ENCODE data around the gene ATAD2B. TPM values are rescaled to one million over a fixed set of nuclear protein-coding genes. Genes with fewer than 3 reads are reported as not detected.
"Not testable (repeated sequence)": the region's sequence is repeated elsewhere in the genome, so short reads cannot be mapped to it uniquely, and the experiment has no call there.

ATAD2B gene
- total RNA-seq (2014; rRNA removed; shearing (Covaris generic)): 7.9 and 9.7 TPM in 2 replicates

GRCh38 chr2:23926750-23927571 lies at the start of gene ATAD2B:
TSS of gene ATAD2B (minus strand) at chr2:23927123. CDS start at chr2:23926770, 353 bp downstream.
- DNase-seq (ENCODE audit: low read depth): peak; percentile 99

DNA sequence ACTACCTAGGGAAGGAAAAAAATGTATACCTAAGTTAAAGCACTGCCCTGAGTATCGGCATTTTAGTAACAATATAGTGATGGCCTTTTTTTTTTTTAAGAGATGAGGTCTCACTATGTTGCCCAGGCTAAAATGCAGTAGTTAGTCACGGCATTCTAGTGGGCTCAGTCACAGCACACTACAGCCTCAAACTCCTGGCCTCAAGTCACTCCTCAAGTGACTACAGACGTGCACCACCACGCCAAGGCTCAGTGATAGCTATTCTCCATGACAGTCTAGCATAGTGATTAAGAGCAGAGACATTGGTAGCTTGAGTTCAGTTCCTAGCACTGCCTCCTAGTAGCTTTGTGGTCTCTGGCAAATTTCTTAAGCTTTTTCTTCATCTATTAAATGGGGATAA lies 40.9 kb upstream of the ATAD2B start:
- no peak for DNase-seq (ENCODE audit: low read depth)

GRCh38 chr2:23954325-23955014 lies 27.5 kb upstream of the ATAD2B start:
- DNase-seq (ENCODE audit: low read depth): no peak

- DNase-seq (ENCODE audit: low read depth): no peak
Measured at GRCh38 chr2:23953625-23954024, 26.7 kb upstream of the ATAD2B start.

- not testable (repeated sequence) for DNase-seq (ENCODE audit: low read depth)
Measured at GRCh38 chr2:23952558-23952957, 25.6 kb upstream of the ATAD2B start.

- DNase-seq (ENCODE audit: low read depth): no peak
Measured at GRCh38 chr2:23947350-23947749, 20.4 kb upstream of the ATAD2B start.

- no peak for DNase-seq (ENCODE audit: low read depth)
Measured at GRCh38 chr2:23944976-23945375, 18.1 kb upstream of the ATAD2B start.

DNA sequence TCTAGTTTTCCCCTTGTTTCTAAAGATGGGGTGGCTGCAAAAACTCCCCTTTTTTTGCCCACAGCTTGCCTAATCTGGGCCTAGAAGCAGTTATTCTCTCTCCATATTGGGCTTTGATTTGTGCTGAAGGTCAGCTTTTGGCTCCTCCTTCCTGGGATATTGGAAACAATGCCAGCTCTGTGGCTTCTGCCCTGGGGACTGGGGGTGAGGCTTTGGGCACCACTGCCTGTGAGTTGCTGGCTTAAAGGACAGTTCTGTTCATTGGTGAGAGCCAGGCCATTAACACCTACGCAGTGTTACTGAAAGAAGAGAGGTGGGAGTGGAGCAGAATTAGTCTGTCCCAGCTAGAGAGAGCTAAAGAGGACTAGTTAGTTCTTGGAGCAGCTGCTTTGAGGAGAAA lies 17.6 kb upstream of the ATAD2B start:
- peak; percentile 35 for DNase-seq (ENCODE audit: low read depth)

DNA sequence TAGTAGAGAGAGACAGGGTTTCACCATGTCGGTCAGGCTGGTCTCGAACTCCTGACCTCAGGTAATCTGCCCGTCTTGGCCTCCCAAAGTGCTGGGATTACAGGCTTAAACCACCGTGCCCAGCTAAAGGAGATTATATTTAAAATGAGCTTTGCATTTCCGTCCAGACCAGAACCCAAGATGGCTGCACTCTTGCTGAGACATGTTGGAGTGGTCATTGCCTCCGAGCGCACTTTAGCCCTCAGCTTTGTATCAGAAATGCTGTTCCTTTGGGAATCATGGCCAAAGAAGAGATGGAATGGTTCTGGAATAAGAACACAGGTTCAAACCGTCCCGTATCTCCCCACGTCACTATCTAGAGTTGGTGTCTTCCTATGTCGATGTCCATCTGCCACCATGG lies 16.7 kb upstream of the ATAD2B start:
- DNase-seq (ENCODE audit: low read depth): no peak

GRCh38 chr2:23941644-23942043 lies 14.7 kb upstream of the ATAD2B start:
- DNase-seq (ENCODE audit: low read depth): no peak

- DNase-seq (ENCODE audit: low read depth): peak; percentile 49
Measured at GRCh38 chr2:23940718-23941620, 14.0 kb upstream of the ATAD2B start.

GRCh38 chr2:23939987-23940717 lies 13.2 kb upstream of the ATAD2B start, which contains the start of gene UBXN2A:
TSS of gene UBXN2A (plus strand) at chr2:23940463. CDS start at chr2:23958315, 17,852 bp downstream.
- peak; percentile 92 for DNase-seq (ENCODE audit: low read depth)

DNA sequence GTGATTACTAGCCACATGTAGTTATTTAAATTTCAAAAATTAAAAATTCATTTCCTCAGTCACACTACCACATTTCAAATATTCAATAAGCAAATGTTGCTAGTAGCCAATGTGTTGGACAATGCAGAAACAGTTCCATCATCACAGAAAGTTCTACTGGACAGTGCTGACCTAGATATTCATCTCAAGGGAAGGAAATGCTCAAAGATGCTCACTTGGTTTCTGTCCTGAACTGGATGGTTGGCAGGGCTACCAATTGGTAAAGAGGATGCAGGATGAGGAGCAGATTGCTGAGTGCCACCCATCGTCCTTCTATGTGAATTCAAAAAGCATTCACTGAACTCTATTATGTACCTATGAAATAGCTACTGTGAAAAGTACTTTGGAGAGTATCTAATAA lies 7.3 kb upstream of the ATAD2B start:
- no peak for DNase-seq (ENCODE audit: low read depth)

DNA sequence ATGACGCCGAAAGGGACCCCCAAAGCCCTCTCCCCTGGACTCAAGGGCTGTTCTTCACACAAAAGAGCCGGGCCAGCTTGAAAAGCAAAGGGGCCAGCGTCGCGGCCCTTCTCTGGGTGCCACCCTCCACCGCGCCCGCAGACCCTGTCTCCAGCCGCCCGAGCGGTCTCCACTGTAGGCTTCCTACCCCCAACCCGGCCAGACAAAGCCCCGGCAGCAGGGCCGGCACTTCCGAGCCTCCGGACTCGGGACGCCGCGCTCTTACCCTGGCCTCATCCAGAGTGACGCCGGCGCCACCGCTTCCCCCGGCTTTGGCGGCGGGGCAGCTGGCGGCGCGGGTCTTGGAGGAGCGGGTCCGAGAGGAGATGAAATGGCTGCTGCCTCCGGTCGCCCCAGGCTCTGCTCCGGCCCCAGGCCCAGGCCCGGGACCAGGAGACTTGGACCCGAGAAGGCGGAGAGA lies 603 bp downstream of the ATAD2B start:
- DNase-seq (ENCODE audit: low read depth): peak; percentile 55

DNA sequence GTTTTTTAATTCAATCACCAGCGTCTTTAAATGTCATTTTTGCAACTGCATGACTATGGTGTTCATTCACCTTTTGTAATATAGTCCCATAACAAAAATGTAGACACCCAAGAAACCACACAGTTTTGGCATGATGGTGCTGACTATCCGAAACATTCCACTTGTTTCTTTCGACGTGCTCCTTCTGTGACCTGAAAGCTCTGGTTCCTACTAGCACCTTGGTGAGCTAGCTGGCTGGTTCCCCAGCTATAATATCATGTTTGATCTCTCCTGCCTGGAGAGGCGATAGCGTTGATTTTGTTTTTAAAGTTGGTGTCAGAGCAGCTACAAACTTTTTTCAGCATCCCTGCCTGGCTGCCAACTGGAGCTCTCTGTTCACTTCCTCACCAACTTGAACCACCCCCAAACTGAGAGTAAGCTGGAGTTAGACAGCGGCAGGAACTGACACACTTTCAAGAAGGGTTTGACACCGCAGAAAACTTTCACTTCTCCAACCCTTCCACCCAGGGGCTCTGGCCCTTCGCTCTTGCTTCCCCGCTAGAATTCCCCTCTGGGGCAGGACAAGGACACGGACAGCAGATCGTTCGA lies 1.1 kb downstream of the ATAD2B start:
- DNase-seq (ENCODE audit: low read depth): peak; percentile 80

- no peak for DNase-seq (ENCODE audit: low read depth)
Measured at GRCh38 chr2:23924589-23925359, 2.1 kb downstream of the ATAD2B start.

DNA sequence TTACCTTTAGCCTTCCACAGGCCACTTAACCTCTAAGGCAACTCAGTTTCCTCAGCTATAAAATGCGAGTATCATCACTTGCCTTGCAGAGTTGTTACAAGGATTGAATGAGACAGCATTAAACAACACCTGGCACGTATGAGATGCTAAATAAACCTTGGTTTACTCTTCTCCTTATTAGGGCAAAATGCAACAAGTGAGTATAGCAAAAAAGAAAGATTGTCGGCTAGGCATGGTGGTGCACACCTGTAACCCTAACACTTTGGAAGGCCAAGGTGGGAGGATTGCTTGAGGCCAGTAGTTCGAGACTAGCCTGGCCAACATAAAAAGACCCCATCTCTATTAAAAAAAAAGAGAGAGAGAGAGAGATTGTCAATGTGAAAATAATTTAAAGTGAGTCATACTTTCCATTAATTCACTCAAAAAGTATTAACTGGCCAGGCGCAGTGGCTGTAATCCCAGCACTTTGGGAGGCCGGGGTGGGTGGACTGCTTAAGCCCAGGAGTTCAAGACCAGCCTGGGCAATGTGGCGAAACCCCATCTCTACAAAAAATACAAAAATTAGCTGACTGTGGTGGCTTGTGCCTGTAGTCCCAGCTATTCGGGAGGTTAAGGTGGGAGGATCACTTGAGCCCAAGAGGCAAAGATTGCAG lies 8.0 kb downstream of the ATAD2B start:
- no peak for DNase-seq (ENCODE audit: low read depth)

DNA sequence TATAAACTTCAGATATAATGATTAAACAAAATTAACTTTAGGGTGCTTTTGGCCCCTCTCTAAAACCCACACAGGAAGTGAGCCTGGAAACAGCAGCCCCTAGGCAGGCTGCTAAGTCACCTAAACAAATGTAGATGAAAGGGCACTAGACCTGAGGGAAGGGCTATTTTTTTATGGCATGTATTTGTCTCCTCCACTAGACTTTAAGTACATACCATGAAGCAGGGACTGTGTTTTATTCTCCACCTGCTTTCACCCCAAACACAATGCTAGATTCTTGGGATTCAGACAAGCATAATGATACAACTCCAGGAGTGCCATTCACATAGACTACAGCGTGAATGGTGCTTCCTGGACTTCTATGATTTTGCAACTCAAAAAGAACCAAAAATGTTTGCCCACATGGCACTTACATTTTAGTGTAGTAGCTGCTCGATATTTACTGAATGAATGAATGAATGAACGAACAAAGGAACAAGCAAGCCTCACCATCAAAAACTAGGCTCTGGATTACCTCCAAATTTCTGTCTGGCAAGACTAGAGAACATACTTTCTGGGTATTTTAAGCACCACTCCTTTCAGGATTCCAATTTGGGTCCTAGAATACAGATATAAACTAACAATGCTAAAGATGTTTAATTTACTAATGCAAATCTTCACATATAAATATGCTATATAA lies 10.1 kb downstream of the ATAD2B start:
- DNase-seq (ENCODE audit: low read depth): peak; percentile 36

DNA sequence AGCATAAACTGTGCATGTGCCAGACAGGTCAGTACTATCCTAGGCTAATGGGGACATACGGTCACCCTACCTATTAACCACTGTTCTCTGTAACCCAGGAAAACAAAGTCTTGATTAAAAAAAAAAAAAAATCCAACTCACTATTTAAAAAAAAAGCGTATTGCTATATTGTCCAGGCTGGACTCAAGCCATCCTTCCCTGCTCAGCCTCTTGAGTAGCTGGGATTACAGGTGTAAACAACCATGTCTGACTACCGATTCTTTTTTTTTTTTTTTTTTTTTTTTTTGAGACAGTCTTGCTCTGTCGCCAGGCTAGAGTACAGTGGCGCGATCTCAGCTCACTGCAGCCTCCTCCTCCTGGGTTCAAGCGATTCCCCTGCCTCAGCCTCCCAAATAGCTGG lies 11.6 kb downstream of the ATAD2B start:
- no peak for DNase-seq (ENCODE audit: low read depth)
